Colonic mucosa (tissue), 4 donors: Measurements from ENCODE around the gene NFKBIL1. TPM values are rescaled to one million over a fixed set of nuclear protein-coding genes. Genes with fewer than 3 reads are reported as not detected.
"Not testable (repeated sequence)": the region's sequence is repeated elsewhere in the genome, so short reads cannot be mapped to it uniquely, and the experiment has no call there.

Source experiments
- DNase-seq: peaks from one replicate; pipeline ENCODE4 v3.0.0-alpha.2; 2020
- H3K27ac ChIP-seq: fragments of 200-600 bp; one replicate; pipeline ENCODE4 v1.8.0; 2021
- H3K27me3 ChIP-seq: fragments of 200-600 bp; one replicate; pipeline ENCODE4 v1.8.0; 2021
- H3K36me3 ChIP-seq: fragments of 200-600 bp; one replicate; pipeline ENCODE4 v1.8.0; 2021
- H3K4me1 ChIP-seq: fragments of 200-600 bp; one replicate; pipeline ENCODE4 v1.8.0; 2021; ENCODE audit warnings: mild to moderate bottlenecking
- H3K4me3 ChIP-seq: fragments of 200-600 bp; one replicate; pipeline ENCODE4 v1.8.0; 2021
- H3K9ac ChIP-seq, 2 donors: one replicate each; pipeline ENCODE4 v1.7.0; 2013; ENCODE audit warnings: control low read depth in 2 of 2, low read depth in 2 of 2, low read length in 2 of 2
- H3K9me3 ChIP-seq: fragments of 200-600 bp; one replicate; pipeline ENCODE4 v1.8.0; 2021
- CTCF ChIP-seq: fragments of 200-600 bp; IDR thresholded peaks from one replicate; pipeline ENCODE4 v1.8.0; 2022; ENCODE audit warnings: antibody characterized with exemption, mild to moderate bottlenecking
- intact Hi-C: fragments of 100-400 bp; cut with DNase I; formaldehyde crosslinking; loops from one replicate; pipeline ENCODE4 v1.14.1; 2022
- total RNA-seq, 2 donors: library from RNA; stranded (reverse); fragmentation: NEBNext Ultra II Directional in 1 of 2; extraction: Animal tissue kit (Norgen Biotek cat#: 25700) in 1 of 2; gene quantifications; one replicate each; pipeline ENCODE4 v1.2.1, GENCODE V29; 2021
- donor health status: healthy.
- donor health status: DM: no; HTN: no; CAD: no.
- donor health status: DM: no; HTN: no; CAD: no.

Gene NFKBIL1, protein sequence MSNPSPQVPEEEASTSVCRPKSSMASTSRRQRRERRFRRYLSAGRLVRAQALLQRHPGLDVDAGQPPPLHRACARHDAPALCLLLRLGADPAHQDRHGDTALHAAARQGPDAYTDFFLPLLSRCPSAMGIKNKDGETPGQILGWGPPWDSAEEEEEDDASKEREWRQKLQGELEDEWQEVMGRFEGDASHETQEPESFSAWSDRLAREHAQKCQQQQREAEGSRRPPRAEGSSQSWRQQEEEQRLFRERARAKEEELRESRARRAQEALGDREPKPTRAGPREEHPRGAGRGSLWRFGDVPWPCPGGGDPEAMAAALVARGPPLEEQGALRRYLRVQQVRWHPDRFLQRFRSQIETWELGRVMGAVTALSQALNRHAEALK
- total RNA-seq: 10 to 100 TPM; 16.1 to 18.8 TPM

- peak within 1 kb of the TSS; percentile 35 for H3K4me3 ChIP-seq
- H3K9me3 ChIP-seq: no peaks in the 10 kb centered on the region
- peak within 1 kb of the TSS; percentile 61 to 76 for H3K9ac ChIP-seq
- H3K36me3 ChIP-seq: no peaks in the 10 kb centered on the region
- intact Hi-C loops: loop anchor here (2.0 to 10.0 kb wide), 2 partner anchors 52 kb away; partner anchors contain the start of gene MICB
- H3K4me1 ChIP-seq: peaks cover 8% of the 10 kb centered on the region
- H3K27ac ChIP-seq: peak within 1 kb of the TSS; percentile 52
- H3K27me3 ChIP-seq: no peaks in the 10 kb centered on the region
- peak; percentile 95 for DNase-seq
- no peak for TF ChIP-seq CTCF
Observed at GRCh38 chr6:31546958-31547726, at the start of gene NFKBIL1. Gene NFKBIL1, plus strand, starts transcription at chr6:31547608. Its CDS starts 87 bp downstream, at chr6:31547695.

DNA sequence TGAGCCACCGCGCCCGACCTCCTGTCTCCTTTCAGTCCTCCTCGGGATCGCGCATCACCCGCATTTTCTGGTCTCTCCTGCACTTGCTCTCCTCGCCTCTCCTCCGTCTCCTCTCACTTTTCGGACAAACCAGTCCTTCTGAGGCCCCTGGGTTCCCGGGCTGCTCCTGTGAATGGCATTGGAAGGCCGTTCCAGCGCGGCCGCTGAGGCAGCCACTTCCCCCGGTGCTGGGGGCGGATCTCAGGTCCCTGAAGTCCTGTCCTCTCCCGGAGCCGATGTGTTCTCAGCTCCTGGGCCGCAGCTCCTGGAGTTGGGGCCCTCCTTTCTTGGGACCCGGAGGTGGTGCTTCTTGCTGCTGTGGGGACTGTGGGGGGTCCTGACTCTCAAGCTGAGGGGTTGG, 48.7 kb upstream of the NFKBIL1 start:
- H3K4me3 ChIP-seq: peak overlapping the region; percentile 68
- intact Hi-C loops: loop anchor here (10.0 kb wide), 1 partner anchor 46 kb away; the partner anchor contains the start of genes ATP6V1G2, DDX39B and NFKBIL1

DNA sequence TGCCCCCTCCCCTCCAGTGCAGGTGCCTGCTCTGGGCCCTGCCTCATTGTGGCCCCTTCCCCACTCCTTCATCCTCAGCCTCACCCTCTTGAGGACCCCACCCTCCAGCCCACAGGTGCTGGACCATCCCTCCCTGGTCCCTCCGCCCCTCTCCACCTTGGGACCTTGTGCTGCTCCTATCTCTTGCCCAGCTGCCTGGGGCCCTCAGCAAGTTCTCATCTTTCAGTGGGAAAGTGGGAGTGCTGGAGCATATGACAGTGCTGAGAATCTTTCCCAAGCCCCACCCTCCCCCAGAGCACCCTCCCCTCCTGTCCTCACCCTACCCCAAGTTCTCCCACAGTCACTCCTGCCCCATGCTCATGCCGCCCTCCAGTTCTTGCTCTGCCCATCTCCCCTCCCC, 47.8 kb upstream of the NFKBIL1 start:
- H3K27me3 ChIP-seq, H3K9me3 ChIP-seq, DNase-seq, H3K4me1 ChIP-seq, H3K9ac ChIP-seq, H3K4me3 ChIP-seq, H3K36me3 ChIP-seq, H3K27ac ChIP-seq: not testable (repeated sequence)
- intact Hi-C loops: loop anchor here (10.0 kb wide), 1 partner anchor 45 kb away; the partner anchor contains the start of genes ATP6V1G2, DDX39B and NFKBIL1

More for the DNA sequence above, 48.7 kb upstream of the NFKBIL1 start:
- no peaks in the 10 kb centered on the region for H3K9me3 ChIP-seq
- no peak for DNase-seq
- H3K4me1 ChIP-seq: no peaks in the 10 kb centered on the region
- TF ChIP-seq CTCF: no peak
- H3K9ac ChIP-seq: peak overlapping the region in 1 of 2 donors; percentile 24
- H3K27ac ChIP-seq: no peak overlapping the region
- H3K27me3 ChIP-seq: no peaks in the 10 kb centered on the region
- H3K36me3 ChIP-seq: no peaks in the 10 kb centered on the region

DNA sequence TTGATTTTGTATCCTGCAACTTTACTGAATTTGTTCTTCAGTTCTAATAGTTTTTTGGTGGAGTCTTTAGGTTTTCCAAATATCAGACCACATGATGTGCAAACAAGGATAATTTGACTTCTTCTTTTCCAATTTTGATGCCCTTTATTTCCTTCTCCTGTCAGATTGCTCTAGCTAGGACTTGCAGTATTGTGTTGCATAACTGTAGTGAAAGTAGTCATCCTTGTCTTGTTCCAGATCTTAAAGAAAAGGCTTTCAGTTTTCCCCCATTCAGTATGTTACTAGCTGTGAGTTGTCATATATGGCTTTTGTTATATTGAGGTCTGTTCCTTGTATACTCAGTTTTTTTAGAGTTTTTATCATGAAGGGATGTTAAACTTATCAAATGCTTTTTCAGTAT, 44.8 kb upstream of the NFKBIL1 start:
- intact Hi-C loops: no loop called here
- H3K4me1 ChIP-seq: no peaks in the 10 kb centered on the region
- no peaks in the 10 kb centered on the region for H3K9me3 ChIP-seq
- no peak for DNase-seq
- no peaks in the 10 kb centered on the region for H3K36me3 ChIP-seq
- H3K4me3 ChIP-seq: no peak overlapping the region
- TF ChIP-seq CTCF: no peak
- H3K9ac ChIP-seq: no peak overlapping the region
- H3K27ac ChIP-seq: no peak overlapping the region
- H3K27me3 ChIP-seq: no peaks in the 10 kb centered on the region

DNA sequence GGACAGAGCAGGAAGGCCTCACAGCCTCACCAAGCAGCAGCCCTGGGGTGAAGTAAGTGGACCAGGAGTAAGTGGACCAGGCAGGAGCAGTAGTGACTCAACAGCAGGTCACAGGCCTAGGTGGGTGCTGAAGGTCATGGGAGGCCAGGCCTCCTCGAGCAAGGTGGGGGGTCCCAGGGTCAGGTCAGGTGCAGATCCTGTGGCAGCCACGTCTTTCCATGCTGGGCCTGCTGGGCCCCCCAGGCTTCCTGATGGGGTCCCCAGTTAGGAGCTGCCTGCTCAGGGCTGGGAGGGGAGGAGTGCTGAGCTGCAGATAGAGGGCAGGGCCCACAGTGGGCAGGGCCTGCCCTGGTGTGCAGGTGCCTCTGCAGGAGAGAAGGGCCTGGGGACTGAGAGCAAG, 38.4 kb upstream of the NFKBIL1 start:
- H3K27ac ChIP-seq, H3K4me3 ChIP-seq, H3K36me3 ChIP-seq, H3K9ac ChIP-seq, H3K27me3 ChIP-seq, intact Hi-C loops, H3K9me3 ChIP-seq, DNase-seq, H3K4me1 ChIP-seq: not testable (repeated sequence)

DNA sequence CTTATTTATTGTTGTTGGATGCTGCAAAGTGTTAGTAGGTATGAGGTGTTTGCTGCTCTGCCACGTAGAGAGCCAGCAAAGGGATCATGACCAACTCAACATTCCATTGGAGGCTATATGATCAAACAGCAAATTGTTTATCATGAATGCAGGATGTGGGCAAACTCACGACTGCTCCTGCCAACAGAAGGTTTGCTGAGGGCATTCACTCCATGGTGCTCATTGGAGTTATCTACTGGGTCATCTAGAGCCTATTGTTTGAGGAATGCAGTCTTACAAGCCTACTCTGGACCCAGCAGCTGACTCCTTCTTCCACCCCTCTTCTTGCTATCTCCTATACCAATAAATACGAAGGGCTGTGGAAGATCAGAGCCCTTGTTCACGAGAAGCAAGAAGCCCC, 37.4 kb upstream of the NFKBIL1 start:
- intact Hi-C loops: no loop called here
- Histone ChIP-seq H3K9ac (no peak overlapping the region), H3K36me3 (no peaks in the 10 kb centered on the region), H3K4me1 (no peaks in the 10 kb centered on the region), H3K27ac (no peak overlapping the region), H3K4me3 (no peak overlapping the region), H3K9me3 (no peaks in the 10 kb centered on the region), H3K27me3 (no peaks in the 10 kb centered on the region)
- no peak for DNase-seq
- no peak for TF ChIP-seq CTCF
